ENCODE data around the gene DCDC2C.
"Not testable (repeated sequence)": the region's sequence is repeated elsewhere in the genome, so short reads cannot be mapped to it uniquely, and the experiment has no call there.

DCDC2C gene

DNA sequence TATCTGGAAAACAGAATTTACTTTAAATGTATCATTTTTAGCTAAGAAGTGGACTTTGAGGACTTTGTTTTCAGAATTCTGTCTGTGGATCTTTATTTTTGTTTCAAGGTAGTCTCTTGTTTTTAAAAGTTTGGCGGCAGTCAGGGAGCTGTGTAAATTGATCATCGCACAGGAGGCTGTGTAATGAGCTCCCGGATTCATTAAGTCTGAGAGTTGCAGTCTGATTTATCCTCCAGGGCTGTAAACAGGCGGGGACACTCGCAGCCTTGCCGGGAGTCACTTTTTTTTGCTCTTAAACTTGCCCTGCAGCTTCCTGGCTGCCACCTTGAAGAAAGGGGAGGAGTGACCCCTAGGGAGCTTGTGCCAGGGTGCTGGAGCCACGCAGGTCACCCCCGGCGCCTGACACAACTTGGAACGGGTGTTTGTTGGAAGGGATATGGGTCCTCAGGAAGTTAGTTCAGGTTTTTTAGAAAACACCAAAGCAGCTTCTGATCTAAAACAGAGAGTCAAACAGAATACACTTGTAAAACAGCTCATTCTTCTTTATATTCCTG, 76.2 kb downstream of the DCDC2C start:
- no peak for DNase-seq

DNA sequence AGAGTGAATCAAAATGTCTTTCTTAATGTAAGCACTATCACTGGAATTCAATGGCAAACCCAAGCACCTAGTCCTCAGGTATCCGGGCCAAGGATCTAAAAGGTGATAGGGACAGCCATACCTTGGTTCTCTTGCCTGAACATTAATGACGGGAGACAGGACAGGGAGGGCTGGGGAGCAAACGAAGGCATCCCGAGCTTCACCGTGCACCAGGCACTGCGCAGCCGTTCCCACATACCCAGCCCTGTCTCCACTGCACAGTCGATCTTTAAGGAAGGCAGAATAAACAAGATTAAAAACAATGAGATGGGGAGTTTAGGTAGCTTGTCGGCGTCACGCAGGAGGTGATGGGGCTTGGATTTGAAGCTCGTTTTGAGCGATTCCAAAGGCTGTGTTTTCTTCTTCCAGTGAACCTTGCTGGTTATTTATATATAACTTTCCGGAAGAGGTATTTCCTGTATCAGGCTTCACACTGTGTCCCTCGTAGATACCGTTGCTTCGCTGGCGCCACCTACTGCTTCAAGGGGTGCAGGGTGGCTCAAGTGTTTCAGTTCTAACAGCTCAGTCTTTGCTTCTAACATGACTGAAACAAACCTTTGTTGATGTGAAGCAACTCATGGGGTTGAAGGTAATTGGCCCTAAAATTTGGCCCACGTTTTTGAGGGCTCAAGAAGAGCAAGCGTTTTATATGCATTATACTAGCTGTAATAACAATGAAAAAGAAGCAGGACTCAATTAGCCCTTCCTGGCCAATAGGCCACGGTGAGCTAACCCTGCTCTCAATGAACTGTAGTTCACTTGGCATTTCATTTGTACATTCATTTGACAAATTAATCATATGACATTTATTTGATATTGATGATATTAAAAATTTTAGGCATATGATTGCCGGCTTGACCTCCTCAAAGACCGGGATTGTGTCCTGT, 77.4 kb downstream of the DCDC2C start:
- DNase-seq, result peak; percentile 28 to 46

DNA sequence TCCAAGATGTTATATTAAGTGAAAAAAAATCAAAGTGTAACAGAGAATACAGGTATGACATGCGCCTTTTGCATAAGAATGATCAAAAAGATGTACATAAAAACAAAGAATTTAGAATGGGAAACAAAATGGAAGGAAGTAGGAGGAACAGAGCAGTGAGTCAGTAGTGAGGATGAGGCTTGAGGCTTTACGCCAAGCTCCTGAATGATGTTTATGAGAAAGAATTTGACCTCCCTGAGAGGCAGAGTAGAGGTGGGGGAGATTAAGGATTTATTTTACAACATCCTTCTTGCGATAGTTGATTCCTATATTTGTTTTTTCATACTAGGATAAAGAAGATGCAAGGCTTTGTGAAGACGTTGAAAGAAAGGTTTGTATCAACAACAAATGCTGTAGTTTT, 81.4 kb downstream of the DCDC2C start:
- DNase-seq, result no peak

DNA sequence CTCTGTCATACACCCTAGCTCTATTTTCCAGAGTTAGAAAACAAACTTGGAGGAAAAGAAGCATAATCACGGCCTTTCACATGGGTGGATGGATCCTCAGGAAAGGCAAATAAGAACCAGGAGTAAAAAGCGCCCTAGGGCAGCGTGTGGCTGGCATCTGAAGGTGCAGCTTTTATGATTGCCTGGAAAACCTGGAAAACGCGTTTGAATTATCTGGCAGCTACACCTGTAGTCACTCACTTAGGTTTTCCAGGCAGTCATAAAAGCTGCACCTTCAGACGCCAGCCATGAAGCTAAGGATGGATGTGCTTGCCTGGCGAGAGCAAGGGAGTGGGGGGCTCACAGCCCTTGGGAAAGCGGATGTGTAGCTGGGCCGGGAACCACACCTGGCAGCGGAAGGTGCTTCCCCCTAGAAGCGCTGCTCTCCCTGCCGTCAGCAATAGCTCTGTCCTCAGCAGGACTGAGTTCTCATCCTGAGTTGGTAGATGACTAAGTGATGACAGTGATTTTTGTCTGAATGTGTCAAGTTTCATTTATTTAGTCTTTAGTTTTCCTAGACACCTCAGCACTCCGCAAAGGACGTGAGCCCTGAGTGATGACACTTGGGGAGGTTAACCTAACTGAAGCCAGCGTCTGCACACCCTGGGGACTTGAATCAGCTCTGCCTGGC, 82.0 kb downstream of the DCDC2C start:
- DNase-seq, result no peak

DNA sequence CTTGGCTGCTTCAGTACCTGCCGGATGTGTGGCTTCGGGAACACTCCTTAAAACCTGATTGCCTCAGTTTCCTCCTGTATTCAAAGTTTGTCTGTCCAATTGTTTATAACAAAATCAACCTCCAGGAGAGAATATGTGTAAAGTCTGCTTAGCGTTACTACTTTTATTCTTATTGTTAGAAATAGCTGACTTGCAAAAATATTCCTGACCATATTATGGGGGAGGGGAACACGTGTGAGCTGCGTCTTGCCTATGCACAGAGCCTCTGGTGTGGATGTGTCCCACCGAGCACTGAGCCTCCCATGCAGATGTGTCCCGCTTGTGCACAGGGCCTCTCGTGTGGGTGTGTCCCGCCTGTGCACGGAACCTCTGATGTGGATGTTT, 82.5 kb downstream of the DCDC2C start:
- no peak for DNase-seq

DNA sequence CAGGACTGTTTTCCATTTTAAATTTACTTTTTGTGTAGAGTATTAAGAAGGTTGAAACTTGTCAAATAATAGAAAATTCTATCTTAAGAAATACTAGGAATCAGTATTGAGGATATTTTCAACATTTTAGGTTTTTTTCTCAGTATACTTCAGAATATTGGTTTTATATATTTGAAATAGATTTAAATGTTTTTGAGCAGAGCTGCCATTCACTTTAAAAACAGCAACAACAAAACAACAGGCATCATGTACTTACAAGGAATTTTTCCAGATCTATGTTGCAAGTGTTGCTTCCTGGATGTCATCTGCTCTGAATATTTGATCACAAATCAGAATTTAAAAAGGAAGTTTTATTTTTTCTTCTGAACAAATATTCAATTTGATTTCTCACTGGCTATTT, 84.4 kb downstream of the DCDC2C start:
- DNase-seq, result no peak

- DNase-seq, result no peak
Measured at GRCh38 chr2:3789256-3789655, 85.9 kb downstream of the DCDC2C start.

DNA sequence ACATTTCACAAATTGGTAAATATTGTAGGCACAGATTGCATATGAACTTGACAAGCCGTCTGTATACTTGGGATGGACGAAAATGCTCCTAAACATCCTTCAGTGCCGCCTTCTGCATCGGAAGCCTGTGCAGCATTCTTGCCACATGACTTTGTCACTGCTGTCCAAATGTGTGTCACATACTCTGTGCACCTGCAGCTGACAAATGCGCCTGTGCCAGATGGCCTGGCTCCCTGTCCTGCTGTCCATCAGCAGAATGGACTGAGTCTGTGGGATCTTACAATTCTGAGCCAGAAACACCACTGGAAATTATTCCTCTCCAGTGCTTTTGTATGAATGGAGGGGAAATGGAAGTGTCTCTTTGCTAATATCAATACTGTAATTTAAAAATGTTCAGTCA, 89.9 kb downstream of the DCDC2C start:
- no peak for DNase-seq

GRCh38 chr2:3801506-3801905, 98.1 kb downstream of the DCDC2C start:
- DNase-seq, result no peak

- DNase-seq, result no peak
Measured at GRCh38 chr2:3805201-3805939, 102.0 kb downstream of the DCDC2C start.

GRCh38 chr2:3806168-3806567, 102.8 kb downstream of the DCDC2C start:
- no peak for DNase-seq

GRCh38 chr2:3806730-3807129, 103.4 kb downstream of the DCDC2C start:
- no peak for DNase-seq

DNA sequence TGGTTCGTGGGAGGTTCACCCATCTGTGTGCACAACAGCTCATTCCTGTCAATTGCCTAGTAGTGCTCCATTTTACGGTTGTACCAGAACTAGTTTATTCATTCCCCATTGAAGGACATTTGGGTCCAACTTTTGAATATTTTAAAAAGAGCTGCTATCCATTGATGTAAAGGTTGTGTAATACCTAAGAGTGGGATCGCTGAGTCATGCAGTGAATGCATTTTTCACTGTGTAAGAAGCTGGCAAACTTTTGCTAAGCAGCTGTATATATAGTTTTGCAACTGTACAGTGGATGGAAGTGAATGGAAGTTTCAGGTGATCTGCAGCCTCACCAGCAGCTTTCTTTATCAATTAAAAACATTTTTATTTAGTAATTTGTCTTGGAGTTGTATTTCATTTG, 104.5 kb downstream of the DCDC2C start:
- no peak for DNase-seq

DNA sequence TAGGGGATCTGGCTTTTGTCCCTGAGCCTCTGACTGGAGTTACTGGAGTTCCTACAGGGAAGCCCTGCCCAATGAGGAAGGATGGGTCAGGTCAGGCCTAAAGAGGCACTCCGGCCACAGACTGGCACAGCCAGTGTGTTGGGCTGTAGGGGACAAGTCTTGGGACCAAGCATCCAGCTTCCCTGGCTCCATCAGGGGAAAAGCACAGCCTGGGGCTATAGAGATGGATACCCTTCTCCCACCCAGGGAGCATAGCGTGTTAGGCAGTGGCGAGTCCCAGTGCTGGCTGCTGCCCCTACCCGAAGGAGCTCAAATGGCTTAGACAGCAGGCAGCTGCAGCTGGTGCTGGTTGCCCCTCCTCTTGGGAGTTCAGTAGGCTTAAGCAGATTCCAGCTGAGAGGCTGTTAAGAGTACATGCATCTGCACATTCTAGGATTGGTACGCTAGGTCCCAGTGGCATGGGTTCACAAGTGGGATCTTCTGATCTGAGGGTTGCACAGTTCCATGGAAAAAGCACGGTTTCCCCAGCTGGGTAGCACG, 111.4 kb downstream of the DCDC2C start:
- DNase-seq, result no peak

DNA sequence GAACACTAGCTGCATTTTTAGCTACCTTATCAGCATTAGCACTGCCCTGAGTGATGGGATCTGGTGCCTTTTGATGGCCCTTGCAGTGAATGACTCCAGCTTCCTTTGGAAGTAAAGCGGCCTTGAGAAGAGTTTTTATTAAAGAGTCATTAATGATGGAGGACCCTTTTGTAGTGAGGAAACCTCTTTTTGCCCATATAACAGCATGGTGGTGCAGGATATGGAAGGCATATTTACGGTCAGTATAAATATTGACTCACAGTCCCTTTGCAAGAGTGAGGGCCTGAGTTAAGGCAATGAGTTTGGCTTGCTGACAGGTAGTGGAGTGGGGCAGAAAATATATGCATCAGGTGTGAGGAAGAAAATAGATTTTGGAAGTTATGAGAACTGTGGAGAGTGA, 113.8 kb downstream of the DCDC2C start:
- DNase-seq, result not testable (repeated sequence)

DNA sequence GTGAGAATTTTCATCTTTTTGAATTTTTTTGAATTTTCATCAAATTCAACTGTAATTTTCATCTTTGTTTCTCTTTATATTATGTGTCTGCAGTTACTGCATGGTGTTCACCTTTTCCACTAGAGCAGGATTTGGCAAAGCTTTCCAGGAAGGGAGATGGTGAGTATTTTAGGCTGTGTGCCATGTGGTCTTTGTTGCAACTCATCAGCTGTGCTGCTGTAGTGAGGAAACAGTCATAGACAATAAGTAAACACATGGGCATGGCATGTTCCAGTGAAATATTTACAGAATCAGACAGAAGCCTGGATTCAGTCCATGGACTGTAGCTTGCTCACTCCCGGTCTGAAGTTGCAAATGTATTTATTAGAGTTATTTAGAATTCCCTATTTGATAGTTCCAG, 120.4 kb downstream of the DCDC2C start:
- DNase-seq, result no peak

DNA sequence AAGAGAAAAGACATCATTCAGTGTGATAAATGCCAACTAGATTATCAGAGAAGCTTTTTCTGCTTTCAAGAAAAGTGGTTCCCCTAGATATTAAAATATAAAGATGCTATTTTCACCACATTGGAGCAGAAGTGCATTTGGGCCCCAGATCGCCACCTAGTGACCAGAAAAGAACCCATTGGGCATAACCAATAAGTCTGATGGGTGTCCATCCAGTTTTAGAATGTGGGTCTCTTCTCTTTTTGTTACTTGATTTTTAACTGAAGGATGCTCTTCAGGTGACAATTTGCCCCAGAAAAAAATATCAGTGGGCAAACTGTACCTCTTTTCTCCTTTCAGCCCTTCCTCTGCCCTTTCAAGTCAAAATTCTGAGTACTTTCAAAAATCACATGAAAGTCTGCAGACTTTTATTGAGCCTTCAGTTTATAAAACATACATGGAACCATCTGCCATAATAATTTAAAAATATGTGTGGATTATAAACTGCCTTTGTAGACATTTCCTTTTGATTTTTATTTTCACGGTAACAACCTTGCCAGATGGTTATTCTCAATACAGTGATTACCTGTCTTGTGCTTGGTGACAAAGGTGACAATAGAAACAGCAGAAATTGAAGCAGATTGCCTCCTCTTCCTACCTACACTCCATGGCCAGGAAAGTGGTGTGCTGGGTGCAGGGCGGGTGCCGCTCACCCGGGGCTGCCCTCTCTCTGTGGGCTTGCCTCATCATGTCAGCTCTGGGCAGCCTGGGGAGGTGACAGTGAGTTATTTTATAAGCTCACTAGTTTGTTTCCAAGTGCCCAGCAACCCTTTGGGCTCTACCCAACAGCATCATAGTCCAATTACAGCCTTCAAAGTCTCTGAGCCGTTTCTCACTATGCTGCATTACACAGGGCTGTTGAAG, 124.5 kb downstream of the DCDC2C start:
- no peak for DNase-seq

DNA sequence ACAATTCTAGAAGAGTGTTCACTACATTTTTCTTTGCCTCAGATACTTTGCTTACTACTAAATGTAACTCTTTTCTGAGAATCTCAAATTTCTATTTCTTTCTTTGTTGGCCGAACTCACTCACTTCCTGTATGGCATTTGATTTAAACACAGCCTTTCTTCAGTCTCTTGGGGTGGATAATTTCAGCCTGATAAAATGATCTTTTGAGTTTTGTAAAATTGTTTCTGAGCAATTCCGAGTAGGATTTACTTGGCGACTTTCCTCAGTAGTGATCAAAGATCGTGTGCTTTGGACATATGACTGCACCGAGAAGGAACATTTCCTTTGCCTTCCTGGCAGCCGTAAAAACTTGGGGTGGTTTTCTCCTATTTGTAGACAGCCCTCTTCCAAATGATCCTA, 127.4 kb downstream of the DCDC2C start:
- no peak for DNase-seq

- DNase-seq, result no peak
Measured at GRCh38 chr2:3837086-3837485, 133.7 kb downstream of the DCDC2C start.

DNA sequence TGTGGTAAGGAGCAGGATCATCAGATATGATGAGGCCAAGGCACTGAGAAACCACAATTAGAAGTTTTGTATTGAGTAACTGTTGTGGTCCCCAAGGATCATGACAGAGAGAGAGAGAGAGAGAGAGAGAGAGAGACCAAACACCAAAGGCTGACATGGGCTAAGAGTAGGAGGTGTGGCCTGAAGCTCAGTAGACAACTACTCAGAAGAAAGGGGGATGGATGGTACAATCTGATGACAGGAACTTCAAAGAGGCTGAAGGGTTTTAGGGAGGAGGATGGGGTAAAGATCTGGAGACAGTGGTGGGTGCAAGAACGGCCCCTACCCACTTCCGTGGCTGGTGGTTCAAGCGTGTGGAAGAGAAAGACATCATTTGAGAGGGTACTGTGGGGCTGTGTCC, 135.0 kb downstream of the DCDC2C start:
- no peak for DNase-seq

GRCh38 chr2:3839476-3839875, 136.1 kb downstream of the DCDC2C start:
- no peak for DNase-seq

GRCh38 chr2:3840611-3841155, 137.3 kb downstream of the DCDC2C start:
- no peak for DNase-seq
